Measurements from ENCODE around the gene ATP8B3. TPM values are rescaled to one million over a fixed set of nuclear protein-coding genes. Genes with fewer than 3 reads are reported as not detected.

Gene ATP8B3
- total and polyA plus RNA-seq, 9 of the 15 experiments (the other 6 are each of a cell fraction or from before 2014, with no cell fraction given): 1.2 to 12.3 (median 3.8) TPM

GRCh38 chr19:1744822-1745563, 67.1 kb downstream of the ATP8B3 start (continued):
- peak; percentile 47 to 77; a peak in 3 of 4 replicates for TF ChIP-seq KDM1A (IDR thresholded peaks at IDR 0.05)
- TF ChIP-seq HMG20A (CRISPR knock-in tag; conservative IDR thresholded peaks at IDR 0.05): no peak
- TF ChIP-seq ZBTB9 (CRISPR knock-in tag; IDR thresholded peaks at IDR 0.05): no peak
- no peak for TF ChIP-seq CREB5 (CRISPR knock-in tag; IDR thresholded peaks at IDR 0.05)
- no peak for TF ChIP-seq ZNF316 (IDR thresholded peaks at IDR 0.05)
- no peak for TF ChIP-seq FOSL1 (tag; conservative IDR thresholded peaks at IDR 0.05)
- no peak for TF ChIP-seq SAFB (IDR thresholded peaks at IDR 0.05; ENCODE audit: borderline replicate concordance, low read depth, low read length)
- TF ChIP-seq RBM25 (IDR thresholded peaks at IDR 0.05; ENCODE audit: low read depth, low read length, severe bottlenecking): peak; percentile 74
- no peak for TF ChIP-seq PCBP1 (IDR thresholded peaks at IDR 0.05; ENCODE audit: low read depth, low read length, poor library complexity, severe bottlenecking)
- no peak for TF ChIP-seq ZNF24 (IDR thresholded peaks at IDR 0.05)
- no peak for TF ChIP-seq MTA3 (IDR thresholded peaks at IDR 0.05; ENCODE audit: borderline replicate concordance)
- no peak for TF ChIP-seq ZFPM2 (CRISPR knock-in tag; IDR thresholded peaks at IDR 0.05)
- peak; percentile 68; the same call in 1 of the 2 replicates for TF ChIP-seq SMARCA5 (IDR thresholded peaks at IDR 0.05)
- no peak for TF ChIP-seq EP400 (IDR thresholded peaks at IDR 0.05)
- peak; percentile 78 for TF ChIP-seq BCOR (IDR thresholded peaks at IDR 0.05)
- no peak for TF ChIP-seq MTA2 (IDR thresholded peaks at IDR 0.05; ENCODE audit: low read depth)
